Mesenchymal stem cell (in vitro differentiated cells and primary cell): ENCODE measurements around the gene SMC1A.

Source experiments
- DNase-seq: peaks from one replicate; pipeline ENCODE4 v3.0.0-alpha.2; 2013
- H2AFZ ChIP-seq: one replicate; pipeline ENCODE4 v1.6.1; 2013; ENCODE audit warnings: low read depth, mild to moderate bottlenecking, control low read depth, inconsistent platforms, low read length, moderate library complexity
- H2AK5ac ChIP-seq: 2 replicates; pipeline ENCODE4 v1.6.1; 2013; ENCODE audit warnings: low read length, moderate library complexity, mild to moderate bottlenecking, inconsistent platforms; ENCODE audit not compliant: severe bottlenecking
- H2BK120ac ChIP-seq: one replicate; pipeline ENCODE4 v1.6.1; 2013; ENCODE audit warnings: low read depth, mild to moderate bottlenecking, inconsistent platforms, low read length, moderate library complexity
- H2BK12ac ChIP-seq, 2 experiments: one replicate each; pipeline ENCODE4 v1.6.1; 2013; ENCODE audit warnings: inconsistent platforms in 2 of 2, low read length in 2 of 2, mild to moderate bottlenecking in 2 of 2, moderate library complexity in 2 of 2, control low read depth in 1 of 2
- H2BK15ac ChIP-seq: one replicate; pipeline ENCODE4 v1.6.1; 2013; ENCODE audit warnings: mild to moderate bottlenecking, low read depth, inconsistent platforms; ENCODE audit not compliant: poor library complexity, severe bottlenecking
- H2BK5ac ChIP-seq: 2 replicates; pipeline ENCODE4 v1.6.1; 2013; ENCODE audit warnings: low read depth, mild to moderate bottlenecking, low read length, control low read depth, inconsistent platforms; ENCODE audit not compliant: poor library complexity, severe bottlenecking
- H3K14ac ChIP-seq, 2 experiments: one replicate each; pipeline ENCODE4 v1.6.1; 2013; ENCODE audit warnings: inconsistent platforms in 2 of 2, low read length in 2 of 2, control low read depth in 1 of 2, mild to moderate bottlenecking in 1 of 2, moderate library complexity in 1 of 2
- H3K18ac ChIP-seq, 2 experiments: one replicate each; pipeline ENCODE4 v1.6.1; 2013; ENCODE audit warnings: inconsistent platforms in 2 of 2, low read length in 2 of 2, control low read depth in 1 of 2, low read depth in 1 of 2, mild to moderate bottlenecking in 1 of 2
- H3K23ac ChIP-seq, 2 experiments: one replicate each; pipeline ENCODE4 v1.6.1; 2013; ENCODE audit warnings: inconsistent platforms in 2 of 2, low read length in 2 of 2, mild to moderate bottlenecking in 2 of 2, moderate library complexity in 2 of 2, control low read depth in 1 of 2
- H3K27ac ChIP-seq: 2 replicates; pipeline ENCODE4 v1.5.1; 2013; ENCODE audit warnings: mild to moderate bottlenecking, moderate library complexity, low read length, control low read depth, inconsistent platforms; ENCODE audit not compliant: poor library complexity, severe bottlenecking
- H3K27me3 ChIP-seq, 2 experiments: 2 replicates each; pipeline versions ENCODE4 v1.6.1 to v1.7.0; 2013; ENCODE audit warnings: low read length in 2 of 2, mild to moderate bottlenecking in 2 of 2, moderate library complexity in 2 of 2, control low read depth in 1 of 2, inconsistent platforms in 1 of 2; ENCODE audit not compliant: control insufficient read depth in 1 of 2, insufficient read depth in 1 of 2
- H3K36me3 ChIP-seq, 2 experiments: 2 replicates each; pipeline versions ENCODE4 v1.6.1 to v1.7.0; 2013; ENCODE audit warnings: low read length in 2 of 2, control low read depth in 1 of 2, inconsistent platforms in 1 of 2, low read depth in 1 of 2, mild to moderate bottlenecking in 1 of 2; ENCODE audit not compliant: insufficient read depth in 2 of 2, control insufficient read depth in 1 of 2
- H3K4ac ChIP-seq, 2 experiments: one replicate each; pipeline ENCODE4 v1.6.1; 2013; ENCODE audit warnings: inconsistent platforms in 2 of 2, low read length in 2 of 2, mild to moderate bottlenecking in 2 of 2, moderate library complexity in 2 of 2, control low read depth in 1 of 2, low read depth in 1 of 2
- H3K4me1 ChIP-seq: 2 replicates; pipeline ENCODE4 v1.6.1; 2013; ENCODE audit warnings: low read depth, low read length, control low read depth; ENCODE audit not compliant: control insufficient read depth, insufficient read depth
- H3K4me2 ChIP-seq: 2 replicates; pipeline ENCODE4 v1.6.1; 2013; ENCODE audit warnings: low read length, mild to moderate bottlenecking, inconsistent platforms; ENCODE audit not compliant: poor library complexity, severe bottlenecking
- H3K4me3 ChIP-seq, 2 experiments: 2 replicates each; pipeline versions ENCODE4 v1.5.1 to v1.7.0; 2013; ENCODE audit warnings: low read length in 2 of 2, mild to moderate bottlenecking in 2 of 2, control low read depth in 1 of 2, low read depth in 1 of 2; ENCODE audit not compliant: insufficient read depth in 1 of 2
- H3K79me1 ChIP-seq: replicated peaks from 2 replicates; pipeline ENCODE4 v1.6.1; 2013; ENCODE audit warnings: mild to moderate bottlenecking, control low read depth, low read length, inconsistent platforms; ENCODE audit not compliant: poor library complexity, severe bottlenecking
- H3K9ac ChIP-seq: 2 replicates; pipeline ENCODE4 v1.7.0; 2013; ENCODE audit warnings: mild to moderate bottlenecking, low read length, moderate library complexity
- H3K9me3 ChIP-seq: 2 replicates; pipeline ENCODE4 v1.7.0; 2013; ENCODE audit warnings: mild to moderate bottlenecking, low read length; ENCODE audit not compliant: control insufficient read depth
- H4K8ac ChIP-seq: one replicate; pipeline ENCODE4 v1.6.1; 2013; ENCODE audit warnings: inconsistent platforms, mild to moderate bottlenecking, low read length, moderate library complexity
- H4K91ac ChIP-seq: one replicate; pipeline ENCODE4 v1.6.1; 2013; ENCODE audit warnings: mild to moderate bottlenecking, low read length, inconsistent platforms
- WGBS: methylation state at CpG from one replicate; pipeline ENCODE4 v1.1.7; 2013; ENCODE audit warnings: mixed read lengths; 5-methylcytosine and 5-hydroxymethylcytosine counted together

SMC1A gene

DNA sequence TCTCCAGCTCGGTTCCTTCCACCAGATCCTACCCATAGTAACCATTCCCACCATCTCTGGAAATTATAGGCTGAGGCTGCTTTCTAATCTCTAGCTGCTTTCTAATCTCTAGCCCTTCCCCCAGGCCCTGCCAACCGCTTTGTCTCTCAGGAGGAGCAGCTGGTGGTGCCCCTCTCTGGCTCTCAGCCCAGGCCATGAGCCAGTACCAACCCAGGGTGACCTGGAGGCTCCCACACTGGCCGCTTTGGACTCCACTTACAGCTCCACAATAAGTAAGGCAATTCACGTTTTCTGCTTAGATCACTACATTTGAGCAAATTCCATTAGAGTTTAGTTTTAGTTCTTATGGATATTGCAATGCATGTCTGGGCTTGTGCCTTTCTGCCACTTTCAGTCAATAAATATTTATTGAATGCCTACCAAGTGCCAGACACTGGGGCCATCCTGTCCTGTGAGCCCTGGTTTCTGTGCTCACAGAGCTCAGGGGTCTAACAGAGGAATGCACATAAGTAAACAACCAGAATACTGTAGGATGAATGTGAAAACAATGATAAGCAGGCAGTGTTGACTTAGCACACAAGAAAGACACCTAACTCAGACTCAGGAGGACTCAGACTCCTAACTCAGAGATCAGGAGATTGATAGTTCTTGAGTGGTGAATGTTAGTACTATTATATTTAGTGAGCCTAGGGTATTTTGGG is 38.9 kb downstream of the SMC1A start:
- peak overlapping the region; percentile 43 for H3K27ac ChIP-seq
- no peak overlapping the region for H2AFZ ChIP-seq
- H3K4ac ChIP-seq: no peak overlapping the region
- no peak overlapping the region for H3K14ac ChIP-seq
- 96% methylated on average over 2 of the region's 4 CpGs for whole genome bisulfite sequencing
- no peaks in the 10 kb centered on the region for H3K27me3 ChIP-seq
- peaks cover 14% of the 10 kb centered on the region for H3K4me1 ChIP-seq
- H2BK120ac ChIP-seq: no peak overlapping the region
- H3K36me3 ChIP-seq: peaks cover 25 to 62% of the 10 kb centered on the region in 2 experiments
- no peak overlapping the region for H2BK15ac ChIP-seq
- H4K91ac ChIP-seq: no peak overlapping the region
- peak overlapping the region in 1 of 2 experiments; percentile 76 for H2BK12ac ChIP-seq
- no peak overlapping the region for H4K8ac ChIP-seq
- no peak overlapping the region for H3K23ac ChIP-seq
- H3K79me1 ChIP-seq: peaks cover 1% of the 10 kb centered on the region
- no peak overlapping the region for H3K18ac ChIP-seq
- peak overlapping the region; percentile 57 for H2BK5ac ChIP-seq
- DNase-seq: no peak
- no peaks in the 10 kb centered on the region for H3K9me3 ChIP-seq
- H3K9ac ChIP-seq: no peak overlapping the region
- no peak overlapping the region for H3K4me2 ChIP-seq
- H3K4me3 ChIP-seq: no peak overlapping the region
- H2AK5ac ChIP-seq: peak overlapping the region; percentile 32

DNA sequence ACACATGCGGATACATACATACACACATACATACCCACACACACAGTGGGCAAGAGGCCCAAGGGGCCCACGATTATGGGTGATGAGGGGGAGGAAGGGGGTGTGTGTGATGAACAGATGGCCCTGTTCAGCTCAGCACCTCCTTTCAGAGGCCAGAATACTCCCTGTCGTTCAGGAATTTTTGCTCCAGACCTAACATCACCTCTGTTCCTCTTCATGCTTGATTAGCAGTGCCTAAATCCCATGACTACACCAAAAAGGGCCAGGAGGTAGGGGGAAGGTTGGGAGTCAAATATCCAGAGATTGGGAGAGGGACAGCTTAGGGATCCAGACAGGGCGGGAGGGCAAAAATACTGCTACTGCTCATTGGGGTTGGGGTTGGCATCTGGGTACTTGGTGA is 42.7 kb downstream of the SMC1A start:
- no peak for DNase-seq
- Histone ChIP-seq H2BK120ac (no peak overlapping the region), H4K91ac (no peak overlapping the region), H3K4ac (no peak overlapping the region), H3K4me2 (peak overlapping the region; percentile 29), H3K18ac (no peak overlapping the region), H3K4me1 (peaks cover 14% of the 10 kb centered on the region), H3K23ac (no peak overlapping the region), H3K27me3 (no peaks in the 10 kb centered on the region), H2AFZ (no peak overlapping the region), H2BK12ac (no peak overlapping the region), H3K27ac (peak overlapping the region; percentile 79), H3K79me1 (no peaks in the 10 kb centered on the region), H3K9me3 (no peaks in the 10 kb centered on the region), H3K4me3 (no peak overlapping the region), H2BK15ac (no peak overlapping the region), H3K14ac (no peak overlapping the region), H3K9ac (no peak overlapping the region), H2AK5ac (peak overlapping the region; percentile 92), H2BK5ac (peak overlapping the region; percentile 76), H3K36me3 (peaks cover 28 to 70% of the 10 kb centered on the region in 2 experiments), H4K8ac (no peak overlapping the region)
- WGBS: 100% methylated on average over 1 of the region's 4 CpGs

DNA sequence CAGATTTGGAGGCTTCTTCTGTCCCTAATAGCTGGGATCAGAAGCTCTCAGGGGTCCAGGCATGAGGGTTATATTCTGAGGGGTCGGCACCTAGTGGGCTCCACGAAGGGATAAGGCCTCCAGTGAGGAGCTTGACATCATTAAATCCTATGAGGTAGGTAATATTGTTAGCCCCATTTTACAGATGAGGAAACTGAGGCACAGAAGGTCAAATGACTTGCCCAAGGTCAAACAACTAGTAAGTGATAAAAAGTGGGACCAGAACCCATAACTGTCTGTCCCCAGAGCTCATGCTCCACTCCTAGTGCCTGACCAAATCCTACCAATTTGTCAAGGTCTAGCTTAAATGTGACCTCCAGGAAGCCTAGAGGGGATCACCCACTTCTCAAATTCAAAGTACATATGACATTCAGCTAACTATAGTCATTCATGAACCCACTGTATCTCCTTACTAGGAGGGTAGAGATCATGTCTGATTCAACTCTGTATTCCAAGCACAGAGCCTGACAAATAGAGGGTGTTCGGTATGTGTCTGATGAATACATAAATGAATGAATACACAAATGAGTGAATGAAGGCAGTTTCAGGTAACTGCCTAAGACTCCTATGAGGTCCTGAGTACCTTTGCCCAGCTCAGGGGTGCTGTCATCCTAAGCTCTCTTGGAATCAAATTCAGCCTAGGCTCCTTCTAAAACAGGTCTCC is 43.3 kb downstream of the SMC1A start:
- Histone ChIP-seq H2BK15ac (no peak overlapping the region), H4K91ac (no peak overlapping the region), H3K4me1 (peaks cover 14% of the 10 kb centered on the region), H3K27ac (peak overlapping the region; percentile 64), H2AK5ac (peak overlapping the region; percentile 93), H3K23ac (no peak overlapping the region), H3K9ac (no peak overlapping the region), H3K18ac (no peak overlapping the region), H2BK120ac (no peak overlapping the region), H3K4me3 (no peak overlapping the region), H3K36me3 (peaks cover 28 to 70% of the 10 kb centered on the region in 2 experiments), H3K4me2 (no peak overlapping the region), H2BK12ac (no peak overlapping the region), H3K27me3 (no peaks in the 10 kb centered on the region), H2AFZ (no peak overlapping the region), H3K4ac (no peak overlapping the region), H2BK5ac (no peak overlapping the region), H3K14ac (no peak overlapping the region), H3K9me3 (no peaks in the 10 kb centered on the region), H4K8ac (no peak overlapping the region), H3K79me1 (no peaks in the 10 kb centered on the region)
- no peak for DNase-seq
- 100% methylated on average over 3 of the region's 3 CpGs for WGBS

DNA sequence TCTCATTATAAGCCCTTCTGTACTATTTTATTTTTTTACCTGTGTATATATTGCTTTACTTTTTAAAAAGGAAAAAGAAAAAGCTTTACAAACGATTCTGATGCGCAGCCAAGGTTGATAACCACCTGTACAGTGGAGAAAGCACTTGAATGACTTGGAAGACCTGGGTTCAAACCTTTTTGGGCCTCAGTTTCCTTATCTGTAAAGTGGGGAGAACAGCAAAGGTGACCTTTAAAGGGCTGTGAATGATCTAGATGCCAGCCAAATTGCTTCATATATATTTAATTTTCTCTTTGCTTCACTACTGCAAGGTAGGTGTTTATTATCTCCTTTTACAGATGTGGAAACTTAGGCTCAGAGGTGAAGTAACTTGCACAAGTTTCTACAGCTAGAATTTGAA is 45.0 kb downstream of the SMC1A start:
- no peak overlapping the region for H2BK5ac ChIP-seq
- no peak overlapping the region for H3K27ac ChIP-seq
- no peak overlapping the region for H2BK120ac ChIP-seq
- no peak overlapping the region for H3K23ac ChIP-seq
- H3K4ac ChIP-seq: no peak overlapping the region
- H3K4me3 ChIP-seq: no peak overlapping the region
- H3K18ac ChIP-seq: no peak overlapping the region
- no peaks in the 10 kb centered on the region for H3K9me3 ChIP-seq
- H2BK12ac ChIP-seq: no peak overlapping the region
- H3K4me1 ChIP-seq: peaks cover 13% of the 10 kb centered on the region
- H3K14ac ChIP-seq: no peak overlapping the region
- no peak overlapping the region for H3K9ac ChIP-seq
- no peaks in the 10 kb centered on the region for H3K27me3 ChIP-seq
- H2AK5ac ChIP-seq: no peak overlapping the region
- H3K79me1 ChIP-seq: no peaks in the 10 kb centered on the region
- no peak overlapping the region for H2AFZ ChIP-seq
- H2BK15ac ChIP-seq: no peak overlapping the region
- H3K4me2 ChIP-seq: no peak overlapping the region
- no peak overlapping the region for H4K91ac ChIP-seq
- peaks cover 24 to 56% of the 10 kb centered on the region in 2 experiments for H3K36me3 ChIP-seq
- 100% methylated on average over 2 of the region's 2 CpGs for WGBS
- no peak overlapping the region for H4K8ac ChIP-seq
- DNase-seq: no peak
